Measurements from ENCODE around the gene UBAP2. TPM values are rescaled to one million over a fixed set of nuclear protein-coding genes. Genes with fewer than 3 reads are reported as not detected.

Gene UBAP2
- total RNA-seq, 1 experiment from 2014 or later = 56.8 TPM

- Histone ChIP-seq H3K4me2 (ENCODE audit: low read depth, low read length, poor library complexity, severe bottlenecking) (no peak overlapping the region), H3K4me3 (ENCODE audit: low read length) (no peak overlapping the region), H3K9me3 (ENCODE audit: low read length) (no peaks in the 10 kb centered on the region), H3K4me1 (ENCODE audit: low read length) (no peaks in the 10 kb centered on the region), H2AFZ (ENCODE audit: low read length) (no peak overlapping the region), H3K79me2 (ENCODE audit: low read length) (peaks cover 3% of the 10 kb centered on the region; the same call in 1 of the 2 replicates), H4K20me1 (ENCODE audit: insufficient read depth, low read depth, low read length) (no peaks in the 10 kb centered on the region), H3K27me3 (ENCODE audit: low read length) (no peaks in the 10 kb centered on the region), H3K9ac (ENCODE audit: low read length) (no peak overlapping the region), H3K27ac (ENCODE audit: low read length) (no peak overlapping the region), H3K9me2 (replicated peaks; ENCODE audit: insufficient read depth, low read length) (no peaks in the 10 kb centered on the region), H3K36me3 (ENCODE audit: insufficient read depth, low read length) (peaks cover 26% of the 10 kb centered on the region)
- DNase-seq = no peak
Observed at GRCh38 chr9:33931326-33931725, 117.4 kb downstream of the UBAP2 start.

GRCh38 chr9:33927694-33928093 is 121.0 kb downstream of the UBAP2 start:
- Histone ChIP-seq H4K20me1 (ENCODE audit: insufficient read depth, low read depth, low read length) (no peaks in the 10 kb centered on the region), H3K9me3 (ENCODE audit: low read length) (no peaks in the 10 kb centered on the region)
- DNase-seq = no peak

GRCh38 chr9:33926746-33927485 is 121.8 kb downstream of the UBAP2 start:
- Histone ChIP-seq H3K4me3 (ENCODE audit: low read length) (no peak overlapping the region), H3K4me2 (ENCODE audit: low read depth, low read length, poor library complexity, severe bottlenecking) (no peak overlapping the region), H3K9me3 (ENCODE audit: low read length) (no peaks in the 10 kb centered on the region), H3K27ac (ENCODE audit: low read length) (no peak overlapping the region), H3K79me2 (ENCODE audit: low read length) (peaks cover 3% of the 10 kb centered on the region; the same call in 1 of the 2 replicates), H3K27me3 (ENCODE audit: low read length) (no peaks in the 10 kb centered on the region), H4K20me1 (ENCODE audit: insufficient read depth, low read depth, low read length) (no peaks in the 10 kb centered on the region), H3K4me1 (ENCODE audit: low read length) (no peaks in the 10 kb centered on the region), H2AFZ (ENCODE audit: low read length) (no peak overlapping the region), H3K9me2 (replicated peaks; ENCODE audit: insufficient read depth, low read length) (no peaks in the 10 kb centered on the region), H3K36me3 (ENCODE audit: insufficient read depth, low read length) (peaks cover 16% of the 10 kb centered on the region), H3K9ac (ENCODE audit: low read length) (no peak overlapping the region)
- no peak for DNase-seq

More at GRCh38 chr9:33927694-33928093, 121.0 kb downstream of the UBAP2 start:
- no peaks in the 10 kb centered on the region for H3K9me2 ChIP-seq (replicated peaks; ENCODE audit: insufficient read depth, low read length)
- H2AFZ ChIP-seq (ENCODE audit: low read length) = no peak overlapping the region
- H3K36me3 ChIP-seq (ENCODE audit: insufficient read depth, low read length) = peaks cover 10% of the 10 kb centered on the region
- H3K4me3 ChIP-seq (ENCODE audit: low read length) = no peak overlapping the region
- no peaks in the 10 kb centered on the region for H3K4me1 ChIP-seq (ENCODE audit: low read length)
- no peak overlapping the region for H3K27ac ChIP-seq (ENCODE audit: low read length)
- H3K4me2 ChIP-seq (ENCODE audit: low read depth, low read length, poor library complexity, severe bottlenecking) = no peak overlapping the region
- H3K79me2 ChIP-seq (ENCODE audit: low read length) = peaks cover 3% of the 10 kb centered on the region; the same call in 1 of the 2 replicates
- H3K9ac ChIP-seq (ENCODE audit: low read length) = no peak overlapping the region
- no peaks in the 10 kb centered on the region for H3K27me3 ChIP-seq (ENCODE audit: low read length)

- DNase-seq = peak; percentile 80
- H3K9ac ChIP-seq (ENCODE audit: low read length) = no peak overlapping the region
Observed at GRCh38 chr9:33924978-33925797, 123.5 kb downstream of the UBAP2 start.

GRCh38 chr9:33923998-33924701 is 124.5 kb downstream of the UBAP2 start:
- Histone ChIP-seq H3K27me3 (ENCODE audit: low read length) (no peaks in the 10 kb centered on the region), H3K4me2 (ENCODE audit: low read depth, low read length, poor library complexity, severe bottlenecking) (no peak overlapping the region), H2AFZ (ENCODE audit: low read length) (no peak overlapping the region), H3K4me3 (ENCODE audit: low read length) (no peak overlapping the region), H3K36me3 (ENCODE audit: insufficient read depth, low read length) (peaks cover 29% of the 10 kb centered on the region; the same call in 1 of the 2 replicates), H3K9me3 (ENCODE audit: low read length) (no peaks in the 10 kb centered on the region), H3K9me2 (replicated peaks; ENCODE audit: insufficient read depth, low read length) (no peaks in the 10 kb centered on the region), H3K4me1 (ENCODE audit: low read length) (peaks cover 4% of the 10 kb centered on the region; the same call in 1 of the 2 replicates), H4K20me1 (ENCODE audit: insufficient read depth, low read depth, low read length) (no peaks in the 10 kb centered on the region), H3K79me2 (ENCODE audit: low read length) (0 out of 2 replicates have a peak, but pooled peaks cover 3% of the 10 kb centered on the region), H3K9ac (ENCODE audit: low read length) (no peak overlapping the region), H3K27ac (ENCODE audit: low read length) (no peak overlapping the region)
- DNase-seq = no peak

More at GRCh38 chr9:33924978-33925797, 123.5 kb downstream of the UBAP2 start:
- H4K20me1 ChIP-seq (ENCODE audit: insufficient read depth, low read depth, low read length) = no peaks in the 10 kb centered on the region
- peaks cover 6% of the 10 kb centered on the region; the same call in 1 of the 2 replicates for H3K79me2 ChIP-seq (ENCODE audit: low read length)
- H3K4me1 ChIP-seq (ENCODE audit: low read length) = peaks cover under 1% of the 10 kb centered on the region; the same call in 1 of the 2 replicates
- no peak overlapping the region for H3K4me2 ChIP-seq (ENCODE audit: low read depth, low read length, poor library complexity, severe bottlenecking)
- H3K27me3 ChIP-seq (ENCODE audit: low read length) = no peaks in the 10 kb centered on the region
- H3K4me3 ChIP-seq (ENCODE audit: low read length) = no peak overlapping the region
- H2AFZ ChIP-seq (ENCODE audit: low read length) = no peak overlapping the region
- no peak overlapping the region for H3K27ac ChIP-seq (ENCODE audit: low read length)
- H3K36me3 ChIP-seq (ENCODE audit: insufficient read depth, low read length) = peaks cover 24% of the 10 kb centered on the region; the same call in 1 of the 2 replicates
- H3K9me3 ChIP-seq (ENCODE audit: low read length) = no peaks in the 10 kb centered on the region
- no peaks in the 10 kb centered on the region for H3K9me2 ChIP-seq (replicated peaks; ENCODE audit: insufficient read depth, low read length)

- DNase-seq = no peak
- H4K20me1 ChIP-seq (ENCODE audit: insufficient read depth, low read depth, low read length) = no peaks in the 10 kb centered on the region
- no peak overlapping the region for H3K27ac ChIP-seq (ENCODE audit: low read length)
Observed at GRCh38 chr9:33923079-33923478, 125.6 kb downstream of the UBAP2 start.

GRCh38 chr9:33921967-33922895 is 126.5 kb downstream of the UBAP2 start:
- Histone ChIP-seq H3K4me3 (ENCODE audit: low read length) (no peak overlapping the region), H4K20me1 (ENCODE audit: insufficient read depth, low read depth, low read length) (no peaks in the 10 kb centered on the region), H3K36me3 (ENCODE audit: insufficient read depth, low read length) (peaks cover 38% of the 10 kb centered on the region; the same call in 1 of the 2 replicates), H3K27ac (ENCODE audit: low read length) (no peak overlapping the region), H3K9ac (ENCODE audit: low read length) (no peak overlapping the region), H2AFZ (ENCODE audit: low read length) (no peak overlapping the region), H3K9me3 (ENCODE audit: low read length) (no peaks in the 10 kb centered on the region), H3K4me1 (ENCODE audit: low read length) (peaks cover 4% of the 10 kb centered on the region; the same call in 1 of the 2 replicates), H3K27me3 (ENCODE audit: low read length) (no peaks in the 10 kb centered on the region), H3K4me2 (ENCODE audit: low read depth, low read length, poor library complexity, severe bottlenecking) (no peak overlapping the region), H3K79me2 (ENCODE audit: low read length) (0 out of 2 replicates have a peak, but pooled peaks cover 3% of the 10 kb centered on the region), H3K9me2 (replicated peaks; ENCODE audit: insufficient read depth, low read length) (no peaks in the 10 kb centered on the region)
- peak; percentile 72 for DNase-seq

More at GRCh38 chr9:33923079-33923478, 125.6 kb downstream of the UBAP2 start:
- Histone ChIP-seq H3K79me2 (ENCODE audit: low read length) (0 out of 2 replicates have a peak, but pooled peaks cover 3% of the 10 kb centered on the region), H3K4me2 (ENCODE audit: low read depth, low read length, poor library complexity, severe bottlenecking) (no peak overlapping the region), H2AFZ (ENCODE audit: low read length) (no peak overlapping the region), H3K9me3 (ENCODE audit: low read length) (no peaks in the 10 kb centered on the region), H3K9me2 (replicated peaks; ENCODE audit: insufficient read depth, low read length) (no peaks in the 10 kb centered on the region), H3K4me1 (ENCODE audit: low read length) (peaks cover 4% of the 10 kb centered on the region; the same call in 1 of the 2 replicates), H3K9ac (ENCODE audit: low read length) (no peak overlapping the region), H3K27me3 (ENCODE audit: low read length) (no peaks in the 10 kb centered on the region), H3K36me3 (ENCODE audit: insufficient read depth, low read length) (peaks cover 32% of the 10 kb centered on the region; the same call in 1 of the 2 replicates), H3K4me3 (ENCODE audit: low read length) (no peak overlapping the region)

All from Karpas-422 (cell line).